GM10847 (cell line): ENCODE results near the gene MCOLN1.

Experiments
- POLR2A ChIP-seq: IDR thresholded peaks from 2 replicates; pipeline ENCODE4 v1.6.1; 2011; ENCODE audit not compliant: insufficient read length; ENCODE audit errors: extremely low read depth

Gene MCOLN1

GRCh38 chr19:7492142-7492541 is 30.3 kb upstream of the MCOLN1 start:
- no peak for TF ChIP-seq POLR2A

GRCh38 chr19:7492558-7492957 is 29.9 kb upstream of the MCOLN1 start:
- TF ChIP-seq POLR2A, result no peak

GRCh38 chr19:7494416-7495098 is 27.9 kb upstream of the MCOLN1 start:
- no peak for TF ChIP-seq POLR2A

- TF ChIP-seq POLR2A, result no peak
Measured at GRCh38 chr19:7497292-7497691, 25.1 kb upstream of the MCOLN1 start.

- TF ChIP-seq POLR2A, result no peak
Measured at GRCh38 chr19:7500811-7501450, 21.5 kb upstream of the MCOLN1 start.

GRCh38 chr19:7502552-7502951 is 19.9 kb upstream of the MCOLN1 start:
- TF ChIP-seq POLR2A, result no peak

- TF ChIP-seq POLR2A, result no peak
Measured at GRCh38 chr19:7504684-7505083, 17.7 kb upstream of the MCOLN1 start.

GRCh38 chr19:7505288-7505681 is 17.1 kb upstream of the MCOLN1 start:
- TF ChIP-seq POLR2A, result no peak

- TF ChIP-seq POLR2A, result no peak
Measured at GRCh38 chr19:7505682-7506384, 16.6 kb upstream of the MCOLN1 start.

- no peak for TF ChIP-seq POLR2A
Measured at GRCh38 chr19:7506385-7507328, 15.8 kb upstream of the MCOLN1 start.

- TF ChIP-seq POLR2A, result no peak
Measured at GRCh38 chr19:7507884-7508283, 14.5 kb upstream of the MCOLN1 start.

GRCh38 chr19:7509625-7510024 is 12.8 kb upstream of the MCOLN1 start:
- no peak for TF ChIP-seq POLR2A

GRCh38 chr19:7512400-7512851 is 10.0 kb upstream of the MCOLN1 start:
- no peak for TF ChIP-seq POLR2A

GRCh38 chr19:7513809-7514642 is 8.4 kb upstream of the MCOLN1 start:
- no peak for TF ChIP-seq POLR2A
